H9 (cell line): ENCODE data around the gene TECTA. TPM values are rescaled to one million over a fixed set of nuclear protein-coding genes. Genes with fewer than 3 reads are reported as not detected.

Source experiments
- DNase-seq: peaks from one replicate; pipeline ENCODE4 v3.0.0-alpha.2; 2017
- H2AFZ ChIP-seq: one replicate; pipeline ENCODE4 v1.6.1; 2013; ENCODE audit warnings: mild to moderate bottlenecking, low read length, control low read depth, moderate library complexity
- H2AK5ac ChIP-seq: 2 replicates; pipeline ENCODE4 v1.6.1; 2013; ENCODE audit warnings: low read length, control low read depth, mixed read lengths; ENCODE audit not compliant: insufficient read length
- H2BK120ac ChIP-seq: one replicate; pipeline ENCODE4 v1.6.1; 2013; ENCODE audit warnings: low read depth, mild to moderate bottlenecking, low read length, control low read depth, inconsistent platforms; ENCODE audit not compliant: poor library complexity, severe bottlenecking
- H2BK12ac ChIP-seq: 2 replicates; pipeline ENCODE4 v1.6.1; 2013; ENCODE audit warnings: low read length, control low read depth, mixed read lengths, low read depth; ENCODE audit not compliant: insufficient read length
- H2BK15ac ChIP-seq: 2 replicates; pipeline ENCODE4 v1.6.1; 2013; ENCODE audit warnings: low read depth, low read length, control low read depth
- H2BK20ac ChIP-seq: one replicate; pipeline ENCODE4 v1.6.1; 2013; ENCODE audit warnings: low read depth, mild to moderate bottlenecking, low read length, control low read depth, inconsistent platforms; ENCODE audit not compliant: poor library complexity, severe bottlenecking
- H2BK5ac ChIP-seq: 2 replicates; pipeline ENCODE4 v1.6.1; 2013; ENCODE audit warnings: low read length, control low read depth, mixed read lengths; ENCODE audit not compliant: insufficient read length
- H3K14ac ChIP-seq: 2 replicates; pipeline ENCODE4 v1.6.1; 2013; ENCODE audit warnings: low read length, control low read depth; ENCODE audit not compliant: insufficient read depth
- H3K18ac ChIP-seq: 2 replicates; pipeline ENCODE4 v1.6.1; 2013; ENCODE audit warnings: low read depth, mild to moderate bottlenecking, mixed read lengths, low read length, control low read depth; ENCODE audit not compliant: insufficient read length
- H3K23ac ChIP-seq: 2 replicates; pipeline ENCODE4 v1.6.1; 2013; ENCODE audit warnings: low read length, control low read depth, mixed read lengths, low read depth; ENCODE audit not compliant: insufficient read length
- H3K23me2 ChIP-seq: 2 replicates; pipeline ENCODE4 v1.6.1; 2013; ENCODE audit warnings: low read depth, mild to moderate bottlenecking, mixed read lengths, low read length, control low read depth; ENCODE audit not compliant: insufficient read length, poor library complexity, severe bottlenecking
- H3K27ac ChIP-seq: 2 replicates; pipeline ENCODE4 v1.5.1; 2013; ENCODE audit warnings: low read length, control low read depth, mixed read lengths, low read depth; ENCODE audit not compliant: insufficient read length
- H3K27me3 ChIP-seq: 2 replicates; pipeline ENCODE4 v1.6.1; 2013; ENCODE audit warnings: low read length, control low read depth, inconsistent platforms; ENCODE audit not compliant: insufficient read depth
- H3K4ac ChIP-seq: 2 replicates; pipeline ENCODE4 v1.6.1; 2013; ENCODE audit warnings: low read depth, mild to moderate bottlenecking, control low read depth, inconsistent platforms, low read length, moderate library complexity
- H3K4me1 ChIP-seq: 2 replicates; pipeline ENCODE4 v1.6.1; 2013; ENCODE audit warnings: low read length, control low read depth, inconsistent platforms; ENCODE audit not compliant: insufficient read depth
- H3K4me2 ChIP-seq: 2 replicates; pipeline ENCODE4 v1.6.1; 2013; ENCODE audit warnings: low read length, control low read depth, mixed read lengths; ENCODE audit not compliant: insufficient read length, insufficient read depth
- H3K56ac ChIP-seq: 2 replicates; pipeline ENCODE4 v1.6.1; 2013; ENCODE audit warnings: low read depth, mild to moderate bottlenecking, mixed read lengths, low read length, control low read depth; ENCODE audit not compliant: insufficient read length
- H3K79me1 ChIP-seq: 2 replicates; pipeline ENCODE4 v1.6.1; 2013; ENCODE audit warnings: low read depth, mild to moderate bottlenecking, moderate library complexity, low read length, control low read depth, inconsistent platforms; ENCODE audit not compliant: insufficient read depth, poor library complexity, severe bottlenecking
- H3K79me2 ChIP-seq: 2 replicates; pipeline ENCODE4 v1.6.1; 2013; ENCODE audit warnings: low read length, control low read depth, inconsistent platforms; ENCODE audit not compliant: insufficient read depth
- H3K9ac ChIP-seq: 2 replicates; pipeline ENCODE4 v1.6.1; 2013; ENCODE audit warnings: low read length, control low read depth, mixed read lengths; ENCODE audit not compliant: insufficient read length; ENCODE audit errors: extremely low read depth
- H3K9me3 ChIP-seq: one replicate; pipeline ENCODE4 v1.6.1; 2013; ENCODE audit warnings: low read depth, low read length, inconsistent platforms; ENCODE audit not compliant: control insufficient read depth
- H3T11ph ChIP-seq: one replicate; pipeline ENCODE4 v1.6.1; 2013; ENCODE audit warnings: mild to moderate bottlenecking, low read length, control low read depth, inconsistent platforms
- H4K20me1 ChIP-seq: one replicate; pipeline ENCODE4 v1.6.1; 2013; ENCODE audit not compliant: control insufficient read depth, insufficient read length, insufficient read depth
- H4K5ac ChIP-seq: 2 replicates; pipeline ENCODE4 v1.6.1; 2013; ENCODE audit warnings: low read depth, mild to moderate bottlenecking, mixed read lengths, low read length, control low read depth; ENCODE audit not compliant: insufficient read length
- H4K8ac ChIP-seq: replicated peaks from 2 replicates; pipeline ENCODE4 v1.6.1; 2013; ENCODE audit warnings: low read length, control low read depth, mixed read lengths, low read depth; ENCODE audit not compliant: insufficient read length
- H4K91ac ChIP-seq: 2 replicates; pipeline ENCODE4 v1.6.1; 2013; ENCODE audit warnings: low read depth, mild to moderate bottlenecking, moderate library complexity, mixed read lengths, low read length, control low read depth; ENCODE audit not compliant: insufficient read length
- H3K27ac Mint-ChIP-seq, 3 experiments: 2 replicates in 2 of 3; 3 replicates in 1 of 3; pipeline ENCODE4 v1.8.0; 2020 to 2021; ENCODE audit warnings: mixed read lengths in 3 of 3, mild to moderate bottlenecking in 1 of 3, moderate library complexity in 1 of 3
- H3K27me3 Mint-ChIP-seq: 2 replicates; pipeline ENCODE4 v1.8.0; 2021; ENCODE audit warnings: low read depth, mild to moderate bottlenecking, moderate library complexity, mixed read lengths
- H3K36me3 Mint-ChIP-seq, 3 experiments: 2 replicates in 2 of 3; 3 replicates in 1 of 3; pipeline ENCODE4 v1.8.0; 2020 to 2021; ENCODE audit warnings: low read depth in 3 of 3, mixed read lengths in 3 of 3; ENCODE audit not compliant: insufficient read depth in 1 of 3
- H3K4me1 Mint-ChIP-seq, 2 experiments: 2 replicates each; pipeline ENCODE4 v1.8.0; 2020; ENCODE audit warnings: mixed read lengths in 2 of 2
- H3K4me3 Mint-ChIP-seq, 2 experiments: 2 replicates in 1 of 2; 3 replicates in 1 of 2; pipeline ENCODE4 v1.8.0; 2020 to 2021; ENCODE audit warnings: mild to moderate bottlenecking in 2 of 2, mixed read lengths in 2 of 2, moderate library complexity in 1 of 2
- H3K9me3 Mint-ChIP-seq, 2 experiments: 2 replicates in 1 of 2; 3 replicates in 1 of 2; pipeline ENCODE4 v1.8.0; 2020; ENCODE audit warnings: mild to moderate bottlenecking in 2 of 2, mixed read lengths in 2 of 2, moderate library complexity in 1 of 2
- WGBS: extraction: QIAGEN DNeasy Blood & Tissue Kit; methylation state at CpG from one replicate; pipeline ENCODE4 v1.1.7; 2013; ENCODE audit warnings: missing lambda C conversion rate, low lambda C conversion rate, mixed read lengths; ENCODE audit not compliant: insufficient read length; ENCODE audit errors: extremely low coverage; 5-methylcytosine and 5-hydroxymethylcytosine counted together
- total RNA-seq: library from RNA; stranded (reverse); gene quantifications from 2 replicates; pipeline ENCODE4 v1.2.1, GENCODE V29; 2021
- TF ChIP-seq, protein P1 (sequence below): fragments of 200-600 bp; sonication (generic); conservative IDR thresholded peaks from 3 replicates; pipeline ENCODE4 v1.8.0; 2021; ENCODE audit warnings: antibody characterized with exemption, mild to moderate bottlenecking

Gene TECTA
- total RNA-seq, 1 experiment from 2014 or later = 0.66 TPM

DNA sequence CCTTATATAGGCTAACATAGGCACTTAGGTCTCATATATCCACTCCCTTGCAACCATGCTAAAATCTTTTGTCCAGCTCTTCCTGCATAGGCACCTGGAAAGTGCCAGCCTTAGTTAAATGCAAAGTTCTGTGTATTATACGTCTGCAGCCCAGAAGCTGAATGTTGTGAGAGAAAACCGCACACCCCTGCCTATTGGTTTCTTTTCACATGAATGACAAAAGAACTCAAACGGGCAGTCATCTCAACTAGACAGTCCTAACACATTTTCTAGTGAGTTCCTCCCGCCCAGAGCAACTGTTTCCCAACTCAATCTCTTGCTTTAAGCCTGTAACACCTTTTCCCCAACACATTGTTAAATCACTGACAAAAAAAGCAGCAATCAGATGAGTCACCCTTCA is 122.1 kb downstream of the TECTA start:
- Histone ChIP-seq H3K4ac (no peak overlapping the region), H3K4me2 (no peak overlapping the region), H2BK15ac (no peak overlapping the region), H3K14ac (no peak overlapping the region), H2AK5ac (no peak overlapping the region), H4K5ac (no peak overlapping the region), H4K20me1 (no peaks in the 10 kb centered on the region), H3K79me2 (no peaks in the 10 kb centered on the region), H3K9ac (no peak overlapping the region), H3T11ph (no peak overlapping the region), H3K27me3 (no peaks in the 10 kb centered on the region), H3K4me1 (no peaks in the 10 kb centered on the region), H3K23ac (no peak overlapping the region), H2BK12ac (no peak overlapping the region), H4K8ac (no peak overlapping the region), H3K79me1 (no peaks in the 10 kb centered on the region), H3K18ac (no peak overlapping the region), H3K56ac (no peak overlapping the region), H3K23me2 (no peaks in the 10 kb centered on the region), H2AFZ (no peak overlapping the region), H3K9me3 (peaks cover 15% of the 10 kb centered on the region), H4K91ac (no peak overlapping the region), H2BK20ac (no peak overlapping the region), H2BK5ac (no peak overlapping the region), H2BK120ac (no peak overlapping the region), H3K27ac (no peak overlapping the region)
- Mint-ChIP-seq H3K4me1 (peaks cover 0 to 6% of the 10 kb centered on the region in 2 experiments; a peak in 2 of 4 replicates), H3K27me3 (peaks cover 3% of the 10 kb centered on the region; the same call in 1 of the 2 replicates), H3K9me3 (peaks cover 25 to 28% of the 10 kb centered on the region in 2 experiments), H3K27ac (no peak overlapping the region), H3K36me3 (peaks cover 11 to 32% (median 26%) of the 10 kb centered on the region in 3 experiments; a peak in 6 of 7 replicates), H3K4me3 (no peak overlapping the region)
- WGBS = no CpG with 5 or more reads among the region's 4 CpGs
- TF ChIP-seq, protein P1, sequence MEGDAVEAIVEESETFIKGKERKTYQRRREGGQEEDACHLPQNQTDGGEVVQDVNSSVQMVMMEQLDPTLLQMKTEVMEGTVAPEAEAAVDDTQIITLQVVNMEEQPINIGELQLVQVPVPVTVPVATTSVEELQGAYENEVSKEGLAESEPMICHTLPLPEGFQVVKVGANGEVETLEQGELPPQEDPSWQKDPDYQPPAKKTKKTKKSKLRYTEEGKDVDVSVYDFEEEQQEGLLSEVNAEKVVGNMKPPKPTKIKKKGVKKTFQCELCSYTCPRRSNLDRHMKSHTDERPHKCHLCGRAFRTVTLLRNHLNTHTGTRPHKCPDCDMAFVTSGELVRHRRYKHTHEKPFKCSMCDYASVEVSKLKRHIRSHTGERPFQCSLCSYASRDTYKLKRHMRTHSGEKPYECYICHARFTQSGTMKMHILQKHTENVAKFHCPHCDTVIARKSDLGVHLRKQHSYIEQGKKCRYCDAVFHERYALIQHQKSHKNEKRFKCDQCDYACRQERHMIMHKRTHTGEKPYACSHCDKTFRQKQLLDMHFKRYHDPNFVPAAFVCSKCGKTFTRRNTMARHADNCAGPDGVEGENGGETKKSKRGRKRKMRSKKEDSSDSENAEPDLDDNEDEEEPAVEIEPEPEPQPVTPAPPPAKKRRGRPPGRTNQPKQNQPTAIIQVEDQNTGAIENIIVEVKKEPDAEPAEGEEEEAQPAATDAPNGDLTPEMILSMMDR = no peak
- DNase-seq = no peak
